Left lung (tissue), 10 donors: Measurements from ENCODE around the gene MARVELD3. TPM values are rescaled to one million over a fixed set of nuclear protein-coding genes. Genes with fewer than 3 reads are reported as not detected.

Experiments
- ATAC-seq: fragments of 200-7000 bp; cut with Tn5 transposase; one replicate; pipeline ENCODE4 v1.9.1; 2020; ENCODE audit warnings: moderate library complexity
- DNase-seq, 4 donors: peaks; one replicate each; pipeline ENCODE4 v3.0.0-alpha.2; 2013 to 2020
- H3K27ac ChIP-seq, 2 donors: fragments of 200-600 bp; sonication (generic) in 1 of 2; one replicate each; pipeline versions ENCODE4 v1.5.0 to v1.8.0; 2020 to 2021
- H3K27me3 ChIP-seq, 2 donors: fragments of 200-600 bp; sonication (generic) in 1 of 2; one replicate each; pipeline versions ENCODE4 v1.5.0 to v1.8.0; 2020 to 2021
- H3K36me3 ChIP-seq, 2 donors: fragments of 200-600 bp; sonication (generic) in 1 of 2; one replicate each; pipeline versions ENCODE4 v1.5.0 to v1.8.0; 2020 to 2021
- H3K4me1 ChIP-seq, 2 donors: fragments of 200-600 bp; one replicate each; pipeline ENCODE4 v1.8.0; 2021
- H3K4me3 ChIP-seq, 2 donors: fragments of 200-600 bp; sonication (generic) in 1 of 2; one replicate each; pipeline versions ENCODE4 v1.5.0 to v1.8.0; 2020 to 2021; ENCODE audit warnings: mild to moderate bottlenecking in 1 of 2
- H3K9me3 ChIP-seq, 2 donors: fragments of 200-600 bp; sonication (generic) in 1 of 2; one replicate each; pipeline versions ENCODE4 v1.5.0 to v1.8.0; 2020 to 2021
- CTCF ChIP-seq, 2 donors: fragments of 200-600 bp; sonication (generic) in 1 of 2; IDR thresholded peaks; one replicate each; pipeline versions ENCODE4 v1.5.0 to v1.8.0; 2021; ENCODE audit warnings: antibody characterized with exemption in 2 of 2
- intact Hi-C, 2 donors: fragments of 100-400 bp; cut with DNase I; formaldehyde crosslinking; loops; one replicate each; pipeline versions ENCODE4 v1.11.2 to v1.14.2; 2022
- polyA plus RNA-seq, 6 donors: library from polyadenylated mRNA; unstranded; fragments of 120-200 nt; gene quantifications; one replicate each; pipeline ENCODE4 v1.2.1, GENCODE V29; 2013; ENCODE audit not compliant: insufficient read length in 6 of 6
- total RNA-seq, 2 donors: library from RNA; stranded (reverse); fragmentation: NEBNext Ultra II Directional; extraction: Animal tissue kit (Norgen Biotek cat#: 25700); gene quantifications; one replicate each; pipeline ENCODE4 v1.2.1, GENCODE V29; 2021
- donor health status: DM: no; HTN: yes; CAD: no.
- donor health status: DM: no; HTN: no; CAD: no.

Gene MARVELD3
- total and polyA plus RNA-seq, 8 donors = 7.5 to 12.0 (median 7.9) TPM

DNA sequence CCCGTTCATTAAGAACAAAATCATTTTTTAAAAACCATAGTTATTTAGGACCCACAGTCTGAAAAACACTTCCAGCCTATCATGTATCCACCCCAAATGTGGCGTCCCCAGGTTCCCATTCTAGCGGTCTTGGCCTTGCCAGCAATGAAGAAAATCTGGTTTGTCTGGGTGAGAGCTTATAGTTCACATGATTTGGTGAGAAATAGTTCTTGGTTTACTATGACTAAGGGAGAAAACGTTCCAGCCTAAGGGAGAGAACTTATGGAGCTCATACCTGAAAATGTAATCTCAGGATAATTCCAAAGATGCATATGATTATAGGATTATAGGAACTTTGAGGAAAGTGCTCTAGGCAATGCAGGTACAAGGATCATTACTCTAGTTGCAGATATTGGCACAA, 4.8 kb downstream of the MARVELD3 start:
- Histone ChIP-seq H3K9me3 (no peaks in the 10 kb centered on the region), H3K27ac (no peak overlapping the region), H3K4me3 (no peak overlapping the region), H3K4me1 (peaks cover 8 to 11% of the 10 kb centered on the region in 2 donors), H3K36me3 (no peaks in the 10 kb centered on the region), H3K27me3 (peaks cover 16 to 27% of the 10 kb centered on the region in 2 donors)
- TF ChIP-seq CTCF (IDR thresholded peaks at IDR 0.05) = no peak
- intact Hi-C loops = no loop called here
- no peak for ATAC-seq
- DNase-seq = no peak

GRCh38 chr16:71631776-71632175, 5.8 kb downstream of the MARVELD3 start:
- Histone ChIP-seq H3K27ac (no peak overlapping the region), H3K4me3 (no peak overlapping the region), H3K9me3 (no peaks in the 10 kb centered on the region), H3K36me3 (no peaks in the 10 kb centered on the region), H3K4me1 (peaks cover under 1 to 2% of the 10 kb centered on the region in 2 donors), H3K27me3 (peaks cover 7 to 17% of the 10 kb centered on the region in 2 donors)
- no peak for TF ChIP-seq CTCF (IDR thresholded peaks at IDR 0.05)
- DNase-seq (no peak), ATAC-seq (no peak)
- intact Hi-C loops = no loop called here

GRCh38 chr16:71635632-71636031, 9.6 kb downstream of the MARVELD3 start:
- Histone ChIP-seq H3K4me1 (no peaks in the 10 kb centered on the region), H3K27ac (no peak overlapping the region), H3K9me3 (no peaks in the 10 kb centered on the region), H3K36me3 (no peaks in the 10 kb centered on the region), H3K27me3 (no peaks in the 10 kb centered on the region), H3K4me3 (no peak overlapping the region)
- intact Hi-C loops = no loop called here
- no peak for TF ChIP-seq CTCF (IDR thresholded peaks at IDR 0.05)
- ATAC-seq (peak; percentile 38), DNase-seq (no peak)

DNA sequence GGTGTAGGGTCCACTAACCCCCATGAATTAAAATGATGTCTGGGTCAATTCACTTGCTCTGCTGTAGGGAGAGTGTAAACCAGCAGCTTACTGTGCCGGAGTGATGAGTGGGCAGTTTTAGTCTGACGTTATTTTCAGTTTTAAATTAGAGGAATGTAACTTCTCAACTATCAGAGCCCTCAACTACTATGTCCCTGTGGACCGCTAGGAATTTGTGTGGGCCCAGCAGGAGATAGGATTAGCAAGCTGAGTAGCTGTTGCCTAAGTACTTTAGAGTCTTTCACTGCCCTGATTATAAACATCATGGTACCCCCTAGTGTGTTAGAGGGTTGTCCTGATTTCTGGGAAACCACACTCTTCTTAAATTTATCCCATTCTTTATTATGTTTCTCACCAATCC, 11.4 kb downstream of the MARVELD3 start:
- ATAC-seq (no peak), DNase-seq (no peak)
- H3K27me3 ChIP-seq = no peaks in the 10 kb centered on the region
- H3K4me1 ChIP-seq = no peaks in the 10 kb centered on the region
- no peaks in the 10 kb centered on the region for H3K36me3 ChIP-seq
- TF ChIP-seq CTCF (IDR thresholded peaks at IDR 0.05) = no peak
- no peak overlapping the region for H3K27ac ChIP-seq
- intact Hi-C loops = no loop called here
- no peak overlapping the region for H3K4me3 ChIP-seq
- no peaks in the 10 kb centered on the region for H3K9me3 ChIP-seq

- Histone ChIP-seq H3K27me3 (no peaks in the 10 kb centered on the region), H3K36me3 (peaks cover 0 to 17% of the 10 kb centered on the region in 2 donors), H3K4me1 (no peaks in the 10 kb centered on the region), H3K9me3 (no peaks in the 10 kb centered on the region), H3K27ac (no peak overlapping the region), H3K4me3 (no peak overlapping the region)
- ATAC-seq (peak; percentile 56), DNase-seq (no peak)
- TF ChIP-seq CTCF (IDR thresholded peaks at IDR 0.05) = no peak
- intact Hi-C loops = no loop called here
Measured at GRCh38 chr16:71645450-71645849, 19.5 kb downstream of the MARVELD3 start.
